Tongue (tissue), 2 donors: ENCODE measurements around the gene TRABD2B. TPM values are rescaled to one million over a fixed set of nuclear protein-coding genes. Genes with fewer than 3 reads are reported as not detected.
A peak's percentile ranks its signal among the peaks of the same experiment; 100 is the strongest.

Experiments used
- DNase-seq: peaks from one replicate; pipeline ENCODE4 v3.0.0-alpha.2; 2015
- total RNA-seq: library from RNA; depleted of rRNA; stranded (reverse); fragments of >200 nt; gene quantifications from one replicate; pipeline ENCODE4 v1.2.3, GENCODE V29; 2014

Gene TRABD2B
- total RNA-seq, 1 donor from 2014 or later, result 1.5 TPM

- DNase-seq, result no peak
Observed at GRCh38 chr1:47935163-47935562, 62.0 kb downstream of the TRABD2B start.

- DNase-seq, result peak; percentile 74
Observed at GRCh38 chr1:47934243-47934805, 62.9 kb downstream of the TRABD2B start.

GRCh38 chr1:47932743-47933142 lies 64.4 kb downstream of the TRABD2B start:
- DNase-seq, result no peak

- DNase-seq, result no peak
Observed at GRCh38 chr1:47931395-47931794, 65.8 kb downstream of the TRABD2B start.

- DNase-seq, result peak; percentile 43
Observed at GRCh38 chr1:47930210-47930840, 66.9 kb downstream of the TRABD2B start.

- peak; percentile 67 for DNase-seq
Observed at GRCh38 chr1:47927165-47927564, 70.0 kb downstream of the TRABD2B start.

- DNase-seq, result no peak
Observed at GRCh38 chr1:47926461-47926999, 70.7 kb downstream of the TRABD2B start.

- DNase-seq, result no peak
Observed at GRCh38 chr1:47924270-47925048, 72.7 kb downstream of the TRABD2B start.

GRCh38 chr1:47921935-47922415 lies 75.2 kb downstream of the TRABD2B start:
- DNase-seq, result no peak

- DNase-seq, result no peak
Observed at GRCh38 chr1:47919113-47919833, 77.9 kb downstream of the TRABD2B start.

GRCh38 chr1:47918257-47918867 lies 78.8 kb downstream of the TRABD2B start:
- DNase-seq, result no peak

- peak; percentile 50 for DNase-seq
Observed at GRCh38 chr1:47917687-47918086, 79.5 kb downstream of the TRABD2B start.

- DNase-seq, result peak; percentile 62
Observed at GRCh38 chr1:47915677-47916353, 81.4 kb downstream of the TRABD2B start.

GRCh38 chr1:47914952-47915676 lies 82.1 kb downstream of the TRABD2B start:
- no peak for DNase-seq

- no peak for DNase-seq
Observed at GRCh38 chr1:47914218-47914938, 82.8 kb downstream of the TRABD2B start.

GRCh38 chr1:47913225-47913823 lies 83.9 kb downstream of the TRABD2B start:
- DNase-seq, result no peak

GRCh38 chr1:47912756-47913155 lies 84.4 kb downstream of the TRABD2B start:
- DNase-seq, result no peak

GRCh38 chr1:47911892-47912291 lies 85.3 kb downstream of the TRABD2B start:
- DNase-seq, result no peak

GRCh38 chr1:47911424-47911823 lies 85.8 kb downstream of the TRABD2B start:
- no peak for DNase-seq
